HG03064 (cell line): ENCODE measurements around the gene FBXO34.

Experiments used
- ATAC-seq: cut with Tn5 transposase; IDR thresholded peaks from one replicate; pipeline ENCODE4 v1.9.1; 2021; ENCODE audit warnings: low read depth; ENCODE audit not compliant: unreplicated experiment

The FBXO34 gene, protein sequence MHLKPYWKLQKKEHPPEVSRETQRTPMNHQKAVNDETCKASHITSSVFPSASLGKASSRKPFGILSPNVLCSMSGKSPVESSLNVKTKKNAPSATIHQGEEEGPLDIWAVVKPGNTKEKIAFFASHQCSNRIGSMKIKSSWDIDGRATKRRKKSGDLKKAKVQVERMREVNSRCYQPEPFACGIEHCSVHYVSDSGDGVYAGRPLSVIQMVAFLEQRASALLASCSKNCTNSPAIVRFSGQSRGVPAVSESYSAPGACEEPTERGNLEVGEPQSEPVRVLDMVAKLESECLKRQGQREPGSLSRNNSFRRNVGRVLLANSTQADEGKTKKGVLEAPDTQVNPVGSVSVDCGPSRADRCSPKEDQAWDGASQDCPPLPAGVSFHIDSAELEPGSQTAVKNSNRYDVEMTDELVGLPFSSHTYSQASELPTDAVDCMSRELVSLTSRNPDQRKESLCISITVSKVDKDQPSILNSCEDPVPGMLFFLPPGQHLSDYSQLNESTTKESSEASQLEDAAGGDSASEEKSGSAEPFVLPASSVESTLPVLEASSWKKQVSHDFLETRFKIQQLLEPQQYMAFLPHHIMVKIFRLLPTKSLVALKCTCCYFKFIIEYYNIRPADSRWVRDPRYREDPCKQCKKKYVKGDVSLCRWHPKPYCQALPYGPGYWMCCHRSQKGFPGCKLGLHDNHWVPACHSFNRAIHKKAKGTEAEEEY

DNA sequence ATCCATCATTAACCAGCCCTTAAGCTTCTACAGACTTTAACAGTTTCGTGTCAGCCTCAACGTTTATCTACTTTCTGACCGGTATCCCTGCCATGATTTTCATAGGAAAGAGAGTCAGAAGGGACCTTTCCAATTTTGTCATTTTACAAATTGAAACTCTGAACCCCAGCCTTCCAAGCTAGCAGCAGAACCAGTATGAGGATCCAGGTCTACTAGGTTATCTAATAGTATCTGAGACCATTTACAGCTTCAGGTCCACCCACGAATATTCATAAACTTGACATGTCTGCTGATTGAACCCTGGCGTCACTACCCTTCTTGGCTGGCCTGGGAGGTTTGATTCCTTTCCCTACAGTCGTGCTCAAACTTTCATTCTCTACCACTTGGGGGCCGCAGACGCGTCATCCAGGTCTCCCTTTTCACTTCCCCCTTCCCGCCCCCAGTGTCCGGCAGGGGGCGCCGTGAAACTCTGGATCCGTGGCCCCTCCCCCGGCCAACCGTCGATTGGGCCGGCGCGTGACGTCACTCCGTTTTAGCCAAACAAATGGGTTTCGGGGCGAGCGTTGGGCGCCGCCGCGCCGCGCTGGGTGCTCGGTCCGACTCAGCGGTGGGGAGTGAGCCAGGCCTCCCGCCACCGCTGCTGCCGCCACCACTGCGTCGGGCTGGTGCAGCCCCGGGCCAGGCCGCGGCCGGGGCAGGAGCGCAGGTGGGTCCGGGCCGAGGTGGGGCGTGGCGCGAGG is at the start of gene FBXO34:
FBXO34 (plus strand) TSS at position 590 of the 740 bp plus-strand sequence. CDS start 78,970 bp downstream, outside the sequence.
- peak; percentile 88 for ATAC-seq

DNA sequence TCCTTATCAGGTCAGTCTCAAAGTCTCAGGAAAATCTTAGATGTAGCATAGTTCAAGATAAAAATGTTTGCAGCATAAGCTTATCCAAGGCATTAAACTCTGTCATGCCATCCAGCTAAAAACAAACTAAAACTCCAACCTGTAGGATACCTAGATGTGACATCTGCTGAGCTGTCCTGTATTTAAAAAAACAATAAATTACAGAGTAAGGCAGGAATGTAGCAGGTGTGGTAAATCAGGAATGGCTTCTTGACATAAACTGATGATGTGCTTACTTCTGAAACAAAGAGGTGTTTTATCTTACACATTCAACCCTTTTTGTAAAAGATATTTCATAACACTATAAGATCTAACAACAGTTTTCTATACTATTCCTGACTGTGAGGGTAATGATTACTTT is 49.3 kb upstream of the FBXO34 start:
- ATAC-seq: no peak

DNA sequence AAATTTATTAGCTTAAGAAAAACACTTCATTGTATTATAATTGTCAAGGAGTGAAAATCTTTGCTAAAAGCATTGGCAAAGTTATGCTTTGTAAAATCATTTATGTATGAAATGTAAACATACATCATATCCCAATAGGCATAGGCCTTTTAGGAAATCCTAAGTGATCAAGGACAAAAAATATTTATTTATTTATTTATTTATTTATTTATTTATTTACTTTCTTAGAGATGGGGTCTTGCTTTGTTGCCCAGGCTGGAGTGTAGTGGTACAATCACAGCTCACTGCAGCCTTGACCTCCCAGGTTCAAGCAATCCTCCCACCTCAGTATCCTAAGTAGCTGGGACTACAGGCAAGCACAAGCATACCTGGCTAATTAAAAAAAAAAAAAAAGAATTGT is 47.9 kb upstream of the FBXO34 start:
- no peak for ATAC-seq

DNA sequence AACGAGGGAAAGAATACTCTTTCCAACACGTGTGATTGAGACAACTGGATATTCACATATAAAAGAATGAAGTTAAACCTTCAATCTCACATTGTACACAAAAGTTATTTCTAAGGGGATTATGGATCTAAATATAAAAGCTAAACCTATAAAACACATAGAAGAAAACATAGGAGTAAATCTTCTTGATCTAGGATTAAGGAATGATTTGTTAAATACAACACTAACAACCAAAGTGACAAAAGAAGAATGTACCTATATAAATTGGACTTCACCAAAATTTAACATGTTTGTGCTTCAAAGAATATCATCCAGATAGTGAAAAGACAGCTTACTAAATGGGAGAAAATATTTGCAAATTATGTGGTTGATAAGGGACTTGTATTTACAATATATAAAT is 43.0 kb upstream of the FBXO34 start:
- no peak for ATAC-seq

DNA sequence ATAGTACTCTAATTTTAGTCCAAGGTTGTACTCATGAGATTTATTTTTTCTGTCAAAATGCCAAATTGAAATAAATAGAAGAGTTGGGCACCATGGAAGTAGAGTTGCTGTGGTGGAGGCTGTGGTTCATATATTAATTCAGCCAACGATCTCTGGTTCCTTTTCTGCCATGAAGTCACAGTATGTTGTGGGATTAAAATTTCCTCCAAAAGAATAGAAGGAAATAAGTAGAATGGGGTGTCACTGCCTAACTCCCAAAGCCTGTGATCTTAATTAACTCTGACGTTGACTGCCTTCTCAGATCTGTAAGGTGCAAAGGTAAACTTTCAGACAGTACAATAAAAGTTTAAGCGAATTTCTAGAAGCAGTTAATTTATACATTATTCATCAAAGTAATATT is 37.6 kb upstream of the FBXO34 start:
- no peak for ATAC-seq

DNA sequence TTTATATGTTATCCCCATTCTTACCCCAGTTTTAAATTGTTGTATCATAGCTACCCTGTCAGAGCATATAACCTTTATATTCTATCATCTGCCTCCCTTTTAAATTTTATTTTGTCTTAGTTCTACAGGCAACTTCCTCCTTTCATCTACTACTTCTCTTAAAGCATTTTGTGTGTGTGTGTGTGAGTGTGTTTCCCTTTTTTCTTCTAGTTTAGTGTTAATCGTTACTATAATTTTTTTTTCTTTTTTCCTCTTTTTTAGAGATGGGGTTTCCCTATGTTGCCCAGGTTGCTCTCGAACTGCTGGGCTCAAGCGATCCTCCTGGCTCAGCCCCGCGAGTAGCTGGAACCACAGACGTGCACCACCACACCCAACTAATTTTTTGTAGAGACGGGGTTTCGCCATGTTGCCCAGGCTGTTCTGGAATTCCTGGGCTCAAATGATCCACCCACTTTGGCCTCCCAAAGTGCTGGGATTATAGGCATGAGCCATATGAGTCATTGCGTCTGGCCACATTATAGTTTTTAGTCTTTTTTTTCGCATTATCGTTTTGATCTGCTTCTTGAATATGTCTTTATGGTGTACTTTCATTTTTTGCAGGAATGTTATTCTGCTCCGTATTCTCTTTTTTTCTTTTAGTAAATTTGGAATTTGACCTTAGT is 33.1 kb upstream of the FBXO34 start:
- ATAC-seq: no peak

DNA sequence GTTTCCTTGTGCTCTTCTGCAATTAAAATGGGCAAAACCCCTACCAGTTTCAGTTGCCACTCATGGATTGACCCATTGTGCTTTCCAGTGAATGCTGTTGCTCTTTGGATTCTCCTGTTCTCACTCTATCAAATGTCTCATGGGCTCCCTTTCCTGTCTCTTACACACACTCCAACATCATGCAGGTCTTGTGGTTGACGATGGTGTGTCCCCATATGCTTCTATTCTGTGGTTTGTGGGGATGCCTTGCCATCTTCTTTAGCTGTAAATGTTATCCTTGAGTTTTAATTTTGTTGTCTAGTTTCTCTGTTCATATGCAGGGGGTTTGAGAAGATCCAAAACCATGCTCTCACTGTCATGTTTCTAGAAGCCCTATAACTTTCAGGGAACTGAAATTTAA is 31.9 kb upstream of the FBXO34 start:
- no peak for ATAC-seq

DNA sequence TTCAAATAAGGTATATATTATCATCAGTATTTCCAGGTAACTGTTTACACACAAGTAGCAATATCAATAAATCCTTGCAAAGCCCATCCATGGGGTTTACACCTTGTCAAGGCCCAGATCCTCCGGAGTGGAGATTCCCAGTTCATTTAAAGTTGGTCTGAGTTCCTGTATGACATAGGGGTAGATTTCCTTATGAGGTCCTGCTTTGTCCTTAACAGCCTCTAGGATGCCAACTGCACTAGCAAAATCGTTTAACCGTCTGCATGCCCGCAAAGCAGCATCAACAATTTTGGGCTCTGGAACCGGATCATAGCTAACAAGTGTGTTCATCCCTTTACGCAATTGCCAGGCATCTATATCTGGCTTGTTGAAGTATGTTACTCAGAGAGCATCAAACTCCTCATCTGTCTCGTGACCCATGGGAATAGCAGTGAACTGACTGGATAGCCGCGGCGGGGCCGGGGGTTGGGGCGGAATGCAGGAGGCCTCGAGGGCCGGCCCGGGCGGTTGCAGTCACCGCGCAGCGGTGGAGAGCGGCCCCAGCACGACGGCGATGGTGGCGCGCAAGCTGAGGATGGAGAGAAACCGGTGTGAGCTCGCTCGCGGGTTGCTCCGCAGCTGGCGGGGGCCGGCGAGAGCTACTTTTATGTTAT is 30.6 kb upstream of the FBXO34 start:
- no peak for ATAC-seq

DNA sequence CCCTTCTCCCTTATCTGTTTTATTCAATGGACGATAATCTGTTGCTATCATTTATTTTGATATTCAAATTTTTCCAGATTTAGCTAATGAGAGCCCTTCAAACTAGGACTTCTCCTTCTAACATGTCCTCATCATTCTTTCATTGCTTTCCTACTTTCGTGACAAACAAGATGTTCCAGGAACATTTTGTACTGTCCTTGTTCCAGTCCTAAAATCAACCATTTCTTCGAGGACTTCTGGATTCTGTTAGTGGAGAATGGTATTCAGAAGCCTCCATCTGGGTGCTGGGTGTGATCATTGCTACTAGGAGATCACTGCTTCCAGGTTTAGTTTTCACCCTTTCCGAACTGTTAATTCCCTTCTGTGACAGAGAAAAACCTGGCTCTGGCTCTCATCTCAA is 29.5 kb upstream of the FBXO34 start:
- ATAC-seq: no peak

DNA sequence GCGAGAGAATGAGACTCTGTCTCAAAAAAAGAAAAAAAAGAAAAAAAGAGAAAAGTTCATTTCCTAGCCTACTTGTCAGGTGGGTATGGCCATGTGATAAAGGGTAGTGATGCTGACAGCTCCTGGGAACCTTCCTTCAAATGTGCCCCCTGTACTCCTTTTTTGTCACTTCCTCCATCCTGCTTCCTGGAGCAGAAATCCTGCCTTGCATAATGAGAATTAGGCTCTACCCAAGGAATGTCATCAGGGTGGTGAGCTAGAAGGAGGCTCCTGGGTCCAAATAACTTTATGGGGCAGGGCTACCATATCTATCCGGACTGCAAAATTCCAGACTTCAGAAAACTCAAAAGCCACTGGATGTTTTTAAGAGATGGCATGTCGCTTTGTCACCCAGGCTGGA is 27.8 kb upstream of the FBXO34 start:
- ATAC-seq: no peak

DNA sequence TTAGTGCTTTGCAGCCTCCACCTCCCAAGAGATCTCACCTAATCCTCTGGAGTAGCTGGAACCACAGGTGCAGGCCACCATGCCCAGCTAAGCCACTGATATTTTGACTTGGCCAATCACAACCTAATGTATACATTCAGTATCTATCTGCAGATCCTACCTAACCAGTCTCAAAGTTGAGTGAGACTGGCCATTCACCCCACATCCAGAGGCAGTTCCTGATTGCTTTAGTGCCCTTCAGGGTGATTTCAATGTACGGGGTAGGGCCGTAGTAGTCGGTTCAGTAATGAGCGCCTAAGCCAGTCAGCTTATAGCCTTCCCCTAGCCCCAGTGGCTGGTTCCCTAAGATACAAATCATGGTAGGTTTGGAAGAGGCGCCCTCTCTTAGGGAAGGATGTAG is 27.4 kb upstream of the FBXO34 start:
- ATAC-seq: no peak

DNA sequence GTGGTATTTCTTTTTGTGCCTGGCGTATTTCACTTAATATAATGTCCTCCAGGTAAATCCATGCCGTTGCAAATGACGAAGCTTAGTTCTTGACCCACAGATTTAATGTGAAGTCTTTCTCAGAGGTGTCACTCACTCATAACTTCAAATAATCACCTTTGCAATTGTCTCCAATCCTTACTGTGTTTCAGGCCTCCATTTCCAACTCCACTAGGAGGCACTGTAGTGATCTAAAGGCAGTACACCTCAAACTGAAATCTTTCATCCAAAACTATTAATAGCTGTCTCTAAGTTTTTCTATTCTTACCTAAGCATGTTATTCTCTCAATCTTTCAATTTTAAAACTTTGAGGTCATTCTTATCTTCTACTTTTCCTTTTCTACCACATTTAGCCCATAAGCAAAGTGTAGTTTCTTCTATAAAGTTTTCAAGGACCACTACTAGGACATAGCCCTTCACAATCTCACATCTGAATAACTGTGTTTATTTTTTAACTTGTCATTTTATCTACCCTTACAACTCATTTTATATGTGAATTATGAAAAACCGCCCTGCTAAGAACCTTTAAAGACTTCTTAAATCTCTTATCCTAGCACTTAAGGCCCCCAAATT is 25.5 kb upstream of the FBXO34 start:
- ATAC-seq: no peak

DNA sequence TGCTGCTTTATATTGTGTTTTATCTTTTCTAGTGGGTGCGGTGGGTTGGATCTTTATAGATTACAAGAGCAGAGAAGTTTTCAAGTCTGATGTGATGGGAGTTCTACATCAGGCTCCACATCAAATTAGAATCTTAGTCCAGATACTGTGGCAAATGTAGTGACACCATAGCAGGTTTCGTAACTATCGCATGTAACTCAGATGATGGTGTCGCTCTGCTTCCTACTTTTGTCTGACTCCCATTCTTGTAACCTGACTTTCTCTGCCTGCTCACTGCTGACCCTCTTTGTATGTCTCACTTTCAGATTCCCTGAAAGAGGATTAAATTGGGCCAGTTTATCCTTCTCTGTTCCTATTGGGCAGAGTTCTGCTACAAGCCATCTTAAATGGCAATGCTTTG is 22.8 kb upstream of the FBXO34 start:
- ATAC-seq: no peak

DNA sequence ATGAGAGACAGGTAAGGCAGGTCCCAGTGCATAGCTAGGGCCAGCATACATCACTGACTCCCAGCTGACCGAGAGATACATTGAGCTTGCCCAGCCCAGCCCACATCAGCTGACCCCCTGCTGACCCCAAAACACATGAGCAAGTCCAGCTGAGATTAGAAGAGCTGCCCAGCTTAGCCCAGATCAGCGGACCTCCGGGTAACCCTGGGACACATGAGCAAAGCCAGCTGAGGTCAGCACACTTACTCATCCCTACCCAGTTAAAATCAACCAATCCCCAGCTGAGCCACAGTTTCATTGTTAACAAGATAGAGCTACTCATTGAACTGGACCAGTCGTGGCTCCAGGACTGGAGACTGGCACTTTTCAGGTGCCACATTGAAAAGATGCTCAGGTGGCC is 21.8 kb upstream of the FBXO34 start:
- ATAC-seq: no peak

DNA sequence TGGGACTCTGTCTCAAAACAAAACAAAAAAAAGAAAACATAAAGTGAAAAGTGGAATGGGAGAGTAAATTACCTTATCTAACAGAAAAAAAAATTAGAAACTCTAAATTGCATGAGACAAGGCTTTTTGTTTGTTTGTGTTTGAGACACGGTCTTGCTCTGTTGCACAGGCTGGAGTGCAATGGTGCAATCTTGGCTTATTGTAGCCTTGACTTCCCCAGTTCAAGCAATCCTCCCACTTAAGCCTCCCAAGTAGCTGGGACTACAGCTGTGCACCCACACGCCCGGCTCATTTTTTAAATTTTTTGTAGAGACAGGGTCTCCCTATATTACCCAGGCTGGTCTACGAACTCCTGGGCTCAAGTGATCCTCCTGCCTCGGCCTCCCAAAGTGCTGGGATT is 17.9 kb upstream of the FBXO34 start:
- ATAC-seq: no peak

DNA sequence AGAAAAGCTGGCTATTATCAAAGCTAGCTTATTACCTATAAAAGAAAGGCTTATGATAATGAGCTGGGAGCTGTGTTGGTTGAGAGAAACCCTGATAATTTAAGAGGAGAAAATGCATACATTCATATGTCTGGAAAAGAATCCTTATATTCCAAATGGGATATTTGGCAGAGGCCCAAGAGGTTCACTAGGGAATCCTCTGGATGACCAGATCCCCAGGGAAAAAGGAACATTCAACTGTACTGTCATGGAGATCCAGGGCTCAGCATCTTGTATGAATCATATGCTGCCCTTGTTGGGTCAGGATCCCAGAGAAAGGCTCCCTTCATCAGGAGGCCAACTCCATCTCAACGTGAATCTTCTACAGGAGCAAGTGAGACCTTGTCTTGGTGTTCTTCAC is 16.6 kb upstream of the FBXO34 start:
- ATAC-seq: no peak

DNA sequence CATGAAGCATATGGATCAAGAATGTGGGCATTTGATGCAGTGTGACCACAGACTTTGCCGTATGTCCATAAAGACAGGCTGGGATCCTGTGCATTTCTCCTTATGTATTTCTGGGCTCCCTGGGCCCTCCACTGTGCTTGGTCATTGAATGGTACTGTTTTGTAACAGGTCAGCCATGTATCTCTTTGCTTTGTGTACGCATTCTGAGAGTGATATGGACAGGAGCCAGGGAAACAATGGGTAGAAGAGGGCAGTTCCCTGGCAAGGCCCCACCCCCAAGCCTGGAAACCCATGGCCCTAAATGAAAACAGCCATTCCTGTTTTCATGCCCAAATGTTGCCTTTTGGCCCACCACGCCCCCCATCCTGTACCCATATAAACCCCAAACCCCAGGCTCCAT is 15.2 kb upstream of the FBXO34 start:
- no peak for ATAC-seq

DNA sequence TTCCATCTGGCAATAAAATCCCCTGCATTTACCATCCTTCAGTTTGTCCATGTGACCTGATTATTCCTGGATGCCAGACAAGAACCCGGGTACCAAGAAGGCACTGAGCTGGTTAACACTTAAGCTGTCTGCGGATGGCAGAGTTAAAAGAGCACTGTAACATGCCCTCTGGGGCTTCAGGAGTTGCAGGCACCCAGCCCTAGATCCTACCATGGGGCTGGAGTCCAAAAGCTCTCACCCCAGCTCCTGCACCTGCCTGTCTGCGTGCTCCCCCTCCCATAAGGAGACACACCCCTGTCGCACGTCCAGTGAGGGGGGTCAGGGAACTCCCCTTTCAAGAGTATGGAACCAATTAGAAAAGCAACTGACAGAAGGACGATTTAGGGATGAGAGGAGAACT is 14.6 kb upstream of the FBXO34 start:
- ATAC-seq: no peak

DNA sequence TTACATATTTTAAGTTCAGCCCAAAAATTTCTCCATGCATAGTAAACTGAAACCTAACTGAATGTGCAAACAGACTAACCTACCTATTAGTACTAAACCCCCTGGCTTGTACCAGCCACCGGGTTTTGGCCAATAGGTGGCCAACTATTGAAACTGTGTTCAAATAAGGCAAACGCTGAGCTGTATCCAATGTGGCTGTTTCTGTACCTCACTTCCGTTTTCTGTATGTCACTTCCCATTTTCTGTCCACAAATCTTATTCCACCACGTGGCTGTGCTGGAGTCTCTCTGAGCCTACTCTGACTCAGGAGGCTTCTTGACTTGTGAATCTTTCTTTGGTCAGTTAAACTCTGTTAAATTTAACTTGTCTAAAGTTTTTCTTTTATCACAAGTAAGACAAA is 6.0 kb upstream of the FBXO34 start:
- ATAC-seq: no peak

DNA sequence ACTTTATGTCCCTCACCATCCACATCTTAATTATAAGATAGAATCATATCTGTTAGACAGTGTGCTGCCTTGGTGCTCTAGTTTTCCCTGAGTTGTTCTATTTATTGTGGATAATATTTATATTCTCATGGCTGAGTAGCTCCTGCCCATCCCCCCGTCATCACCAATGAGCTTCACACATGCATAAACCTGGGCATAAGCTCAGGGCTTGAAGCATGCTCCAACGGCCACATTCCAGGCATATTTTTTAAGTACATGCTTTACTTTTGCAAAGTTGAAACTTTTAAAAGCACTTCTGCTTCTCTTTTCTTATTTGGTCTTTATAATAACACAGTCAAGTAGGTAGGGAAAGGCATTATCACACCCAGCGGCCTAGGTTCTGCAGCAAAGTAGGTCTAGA is 3.4 kb upstream of the FBXO34 start:
- no peak for ATAC-seq
